ENCODE results near the gene TRA2B.
A peak's percentile ranks its signal among the peaks of the same experiment; 100 is the strongest.
"Not testable (repeated sequence)": the region's sequence is repeated elsewhere in the genome, so short reads cannot be mapped to it uniquely, and the experiment has no call there.

The TRA2B gene

GRCh38 chr3:185929192-185930151 lies 8.3 kb downstream of the TRA2B start:
- no peak for DNase-seq

DNA sequence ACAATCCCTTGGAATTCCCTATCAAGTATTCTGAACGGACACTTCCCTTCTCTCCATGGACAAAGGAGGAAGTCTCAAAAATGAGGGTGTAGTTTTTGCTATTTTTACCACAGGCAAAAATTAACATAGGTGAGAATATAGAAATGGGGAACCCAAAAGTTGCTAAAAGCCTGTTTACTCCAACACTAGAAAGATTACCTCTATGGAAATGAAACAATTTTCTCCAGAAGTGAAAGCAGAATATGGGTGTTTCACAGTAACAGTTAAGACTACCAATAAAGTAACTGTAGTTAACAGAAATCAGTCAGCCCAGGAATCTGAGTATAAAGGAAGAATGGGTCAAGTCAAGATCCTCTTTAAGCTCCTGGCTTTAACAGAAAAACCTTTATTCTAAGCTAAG lies 9.3 kb downstream of the TRA2B start:
- DNase-seq: no peak

DNA sequence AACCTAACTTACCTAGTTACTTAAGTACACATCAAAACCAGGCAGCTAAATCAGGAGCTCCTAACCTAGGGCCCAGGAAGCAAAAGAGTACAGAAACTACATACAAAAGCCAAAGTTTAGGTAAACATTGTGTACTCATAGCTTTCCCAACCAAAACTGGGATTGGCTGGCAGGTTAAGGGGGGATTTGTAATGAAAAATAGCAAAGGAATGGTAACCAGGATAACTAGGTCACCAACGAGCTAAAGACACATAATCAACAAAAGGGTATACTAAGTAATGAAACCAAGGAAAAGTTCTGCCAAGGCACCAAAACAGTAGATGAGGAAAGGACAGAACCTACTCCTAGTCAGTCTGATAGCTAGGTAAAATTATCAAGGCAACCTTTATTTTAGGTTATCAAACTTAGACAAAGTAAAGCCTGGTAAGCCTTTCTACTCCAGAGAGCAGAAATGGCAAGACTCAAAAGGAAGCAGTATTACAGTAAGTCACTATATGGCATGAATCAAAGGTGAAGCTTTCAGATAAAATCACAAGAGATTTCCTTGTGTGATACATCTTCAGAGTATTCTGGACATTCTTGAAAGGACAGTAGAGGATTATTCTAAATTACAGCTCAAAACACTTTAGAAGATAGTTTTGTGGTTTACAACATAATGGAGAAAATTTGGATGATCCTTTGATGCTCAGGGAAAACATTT lies 10.2 kb downstream of the TRA2B start:
- no peak for DNase-seq

GRCh38 chr3:185926445-185926844 lies 11.4 kb downstream of the TRA2B start:
- no peak for DNase-seq

GRCh38 chr3:185925353-185925752 lies 12.5 kb downstream of the TRA2B start:
- no peak for DNase-seq

DNA sequence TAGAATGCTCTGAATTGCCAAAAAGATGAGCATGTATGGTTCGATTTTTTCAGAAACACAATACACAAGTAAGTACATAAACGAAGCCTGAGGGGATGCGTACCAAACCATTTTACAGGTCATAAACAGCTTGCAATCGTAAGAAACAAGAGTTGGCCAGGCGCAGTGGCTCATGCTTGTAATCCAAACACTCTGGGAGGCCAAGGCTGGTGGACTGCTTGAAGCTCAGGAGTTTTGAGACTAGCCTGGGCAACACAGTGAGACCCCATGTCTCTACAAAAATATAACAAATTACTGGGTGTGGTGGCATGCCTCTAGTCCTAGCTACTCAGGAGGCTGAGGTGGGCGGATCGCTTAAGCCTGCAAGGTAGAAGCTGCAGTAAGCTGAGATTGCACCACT lies 13.4 kb downstream of the TRA2B start:
- DNase-seq: no peak

DNA sequence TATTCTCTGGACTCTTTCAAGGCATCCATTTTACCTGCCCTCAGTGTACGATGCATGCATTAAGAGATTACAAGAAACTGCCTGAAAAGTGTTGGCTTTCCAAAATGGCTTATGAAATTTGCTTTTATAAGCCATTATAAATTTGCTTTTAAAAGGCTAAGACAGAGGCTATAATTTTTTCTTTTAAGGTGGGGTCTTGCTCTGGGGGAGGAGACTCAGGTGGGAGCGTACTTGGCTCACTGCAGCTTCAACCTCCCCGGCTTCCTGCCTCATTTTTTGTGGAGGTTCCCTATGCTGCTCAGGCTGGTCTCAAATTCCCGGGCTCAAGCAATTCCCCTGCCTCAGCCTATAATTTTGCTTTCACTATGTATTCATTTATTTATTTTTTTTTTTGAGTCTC lies 17.6 kb downstream of the TRA2B start:
- no peak for DNase-seq

DNA sequence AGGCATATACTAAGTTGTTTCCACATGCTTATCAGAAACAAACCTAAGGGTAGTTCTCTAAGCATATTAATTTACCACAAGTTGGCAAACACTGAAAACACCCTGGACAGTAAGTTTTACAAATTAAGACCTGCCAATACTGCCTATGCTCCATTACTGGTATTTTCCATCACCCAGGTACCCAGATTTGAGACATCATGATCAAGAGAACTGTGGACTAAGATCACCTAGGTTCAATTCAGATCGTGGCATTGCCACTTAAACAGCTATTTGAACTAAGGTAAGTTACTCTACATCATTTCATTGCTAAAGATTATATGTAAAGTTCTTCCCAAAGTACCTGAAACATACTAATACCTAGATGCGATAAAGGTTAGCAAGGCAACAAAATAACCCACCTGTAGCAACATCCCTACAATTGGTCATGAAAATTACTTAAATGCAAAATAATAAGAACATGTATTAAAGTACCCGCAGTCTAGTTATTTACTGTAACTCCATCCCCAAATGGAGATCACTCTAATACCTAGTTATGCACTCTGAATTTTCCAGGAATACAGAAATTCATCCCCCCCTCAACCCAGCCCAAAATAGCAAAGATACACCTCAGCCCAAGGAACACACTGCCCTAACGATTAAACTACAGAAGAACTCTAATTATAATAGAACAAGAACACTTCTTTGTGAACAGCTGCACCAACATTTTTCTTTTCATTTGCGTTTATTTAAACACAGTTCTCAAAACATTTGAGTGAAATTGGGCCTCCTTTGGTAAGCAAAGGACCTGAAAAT lies 21.6 kb downstream of the TRA2B start:
- DNase-seq: no peak

GRCh38 chr3:185915642-185916041 lies 22.2 kb downstream of the TRA2B start:
- no peak for DNase-seq

DNA sequence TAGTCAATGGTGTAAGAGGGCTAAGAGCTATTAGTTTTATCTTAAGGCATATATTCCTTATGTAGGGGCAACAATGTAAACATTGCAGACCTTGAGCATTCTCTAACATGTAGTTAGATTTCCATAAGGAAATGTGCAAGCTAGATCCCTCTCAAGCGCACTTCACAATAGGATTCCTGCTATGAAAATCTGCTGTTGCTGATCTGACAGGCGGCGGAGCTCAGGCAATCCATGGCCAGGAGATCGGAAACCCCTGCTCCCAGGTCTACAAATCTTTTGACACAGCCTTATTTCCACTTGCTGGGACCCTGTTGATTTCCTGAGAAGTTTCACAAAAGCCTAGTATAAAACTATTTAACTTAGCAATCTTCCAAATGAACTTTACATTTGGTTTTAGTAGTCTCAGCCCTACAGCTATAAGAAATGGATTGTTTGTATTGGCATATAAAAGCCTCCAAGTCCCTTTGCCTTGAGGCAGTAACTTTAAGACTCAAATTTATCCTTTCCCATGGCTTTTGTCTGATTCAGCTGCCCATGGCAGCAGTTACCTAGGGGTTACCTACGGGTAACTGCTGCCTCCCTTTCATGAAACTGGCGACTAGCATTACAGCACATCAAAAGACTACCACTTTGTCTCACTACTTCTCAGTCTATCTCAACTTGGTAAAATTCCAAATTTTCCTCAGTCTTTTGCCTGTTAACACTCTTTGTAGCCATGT lies 22.7 kb downstream of the TRA2B start:
- DNase-seq: no peak

DNA sequence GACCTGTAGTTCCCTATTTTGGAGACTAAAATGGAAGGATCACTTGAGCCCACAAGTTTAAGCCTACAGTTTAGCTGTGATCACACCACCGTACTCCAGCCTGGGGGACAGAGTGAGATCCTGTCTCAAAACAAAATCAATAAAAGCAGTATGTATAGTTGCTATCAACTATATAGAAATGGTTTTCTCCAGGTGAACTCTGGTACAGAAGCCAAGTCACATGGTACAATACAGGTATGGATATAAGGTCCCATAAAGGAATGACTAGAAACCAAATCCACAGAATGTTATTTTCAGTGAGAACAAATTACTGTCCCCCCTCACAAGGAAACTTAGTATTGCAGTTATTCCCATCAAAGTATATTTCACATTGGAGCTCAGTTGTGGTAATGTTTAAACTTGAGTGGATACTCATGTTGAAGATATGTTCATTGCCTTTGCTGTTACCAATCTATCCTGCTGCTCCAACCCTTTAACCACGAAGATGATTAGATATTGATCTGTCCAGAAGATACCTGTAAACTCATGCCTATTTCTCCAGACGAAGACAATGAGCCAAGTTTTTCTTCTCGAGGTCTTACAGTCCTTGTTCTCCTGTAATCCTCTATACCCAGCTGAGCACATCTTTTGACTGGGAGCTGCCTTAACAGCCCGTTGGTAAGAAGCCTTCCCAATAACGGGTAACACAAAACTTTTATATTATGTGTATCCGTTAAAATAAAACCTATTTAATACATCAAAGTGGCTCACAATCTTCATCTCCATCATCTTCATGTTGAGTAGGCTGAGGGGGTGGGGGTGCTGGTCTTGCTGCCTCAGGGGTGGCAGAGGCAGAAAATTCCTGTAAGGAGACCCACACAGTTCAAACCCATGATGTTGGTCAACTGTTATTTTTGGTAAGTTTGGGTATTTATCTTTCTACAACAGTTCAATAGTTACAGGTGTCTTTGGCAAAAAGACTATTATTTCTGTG lies 24.6 kb downstream of the TRA2B start:
- no peak for DNase-seq

- no peak for DNase-seq
These were observed 25.3 kb downstream of the TRA2B start for GRCh38 chr3:185912512-185912911.

- not testable (repeated sequence) for DNase-seq
These were observed 26.8 kb downstream of the TRA2B start for GRCh38 chr3:185911076-185911448.

GRCh38 chr3:185910322-185911075 lies 27.3 kb downstream of the TRA2B start:
- not testable (repeated sequence) for DNase-seq

DNA sequence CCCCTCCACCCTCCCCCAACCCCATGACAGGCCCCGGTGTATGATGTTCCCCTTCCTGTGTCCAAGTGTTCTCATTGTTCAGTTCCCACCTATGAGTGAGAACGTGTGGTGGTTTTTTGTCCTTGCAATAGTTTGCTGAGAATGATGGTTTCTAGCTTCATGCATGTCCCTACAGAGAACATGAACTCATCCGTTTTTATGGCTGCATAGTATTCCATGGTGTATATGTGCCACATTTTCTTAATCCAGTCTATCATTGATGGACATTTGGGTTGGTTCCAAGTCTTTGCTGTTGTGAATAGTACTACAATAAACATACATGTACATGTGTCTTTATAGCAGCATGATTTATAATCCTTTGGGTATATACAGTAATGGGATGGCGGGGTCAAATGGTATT lies 27.9 kb downstream of the TRA2B start:
- DNase-seq: not testable (repeated sequence)

GRCh38 chr3:185900228-185900627 lies 37.6 kb downstream of the TRA2B start:
- DNase-seq: peak in 6 of 51 donors; percentile 1 to 23 (median 10)

DNA sequence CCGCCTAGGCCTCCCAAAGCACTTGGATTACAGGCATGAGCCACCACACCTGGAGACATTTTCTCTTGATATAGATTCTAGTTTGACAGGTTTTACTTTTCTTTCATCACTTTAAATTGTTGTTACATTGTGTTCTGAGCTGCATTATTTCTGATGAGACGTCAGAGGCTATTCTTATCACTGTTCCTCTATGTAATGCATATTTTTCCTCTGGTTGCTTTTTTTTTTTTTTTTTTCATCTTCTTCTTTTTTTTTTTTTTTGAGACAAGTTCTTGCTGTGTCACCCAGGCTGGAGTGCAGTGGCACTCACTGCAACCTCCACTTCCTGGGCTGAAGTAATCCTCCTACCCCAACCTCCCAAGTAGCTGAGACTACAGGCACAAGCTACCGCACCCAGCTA lies 41.2 kb downstream of the TRA2B start:
- DNase-seq: no peak

GRCh38 chr3:185887066-185887465 lies 50.7 kb downstream of the TRA2B start:
- no peak for DNase-seq

- no peak for DNase-seq
These were observed 53.2 kb downstream of the TRA2B start for GRCh38 chr3:185884641-185885040.
